Neuronal stem cell (in vitro differentiated cells): ENCODE data around the gene OR2A14. TPM values are rescaled to one million over a fixed set of nuclear protein-coding genes. Genes with fewer than 3 reads are reported as not detected.

Experiments
- DNase-seq: peaks from one replicate; pipeline ENCODE4 v3.0.0-alpha.2; 2013; ENCODE audit warnings: low spot score
- H2AFZ ChIP-seq: one replicate; pipeline ENCODE4 v1.6.1; 2013; ENCODE audit warnings: mild to moderate bottlenecking, low read length, inconsistent platforms
- H2AK5ac ChIP-seq: 2 replicates; pipeline ENCODE4 v1.6.1; 2013; ENCODE audit warnings: low read depth, mild to moderate bottlenecking, inconsistent platforms, low read length, moderate library complexity, mixed read lengths
- H2BK120ac ChIP-seq: 2 replicates; pipeline ENCODE4 v1.6.1; 2013; ENCODE audit warnings: low read depth, mild to moderate bottlenecking, inconsistent platforms, low read length, moderate library complexity, mixed read lengths
- H2BK12ac ChIP-seq: one replicate; pipeline ENCODE4 v1.6.1; 2013; ENCODE audit warnings: low read length, inconsistent platforms
- H2BK15ac ChIP-seq: 2 replicates; pipeline ENCODE4 v1.6.1; 2013; ENCODE audit warnings: mild to moderate bottlenecking, low read length, inconsistent platforms, mixed read lengths
- H2BK5ac ChIP-seq: one replicate; pipeline ENCODE4 v1.6.1; 2013; ENCODE audit warnings: inconsistent platforms, mild to moderate bottlenecking, low read length, moderate library complexity
- H3K14ac ChIP-seq: one replicate; pipeline ENCODE4 v1.6.1; 2013; ENCODE audit warnings: low read length, inconsistent platforms
- H3K18ac ChIP-seq: 2 replicates; pipeline ENCODE4 v1.6.1; 2013; ENCODE audit warnings: low read length, inconsistent platforms
- H3K23ac ChIP-seq: 2 replicates; pipeline ENCODE4 v1.6.1; 2013; ENCODE audit warnings: low read depth, mild to moderate bottlenecking, mixed read lengths, low read length, inconsistent platforms; ENCODE audit not compliant: poor library complexity
- H3K27ac ChIP-seq: replicated peaks from 3 replicates; pipeline ENCODE4 v1.5.1; 2013; ENCODE audit warnings: low read length, inconsistent platforms
- H3K27me3 ChIP-seq, 3 experiments: 2 replicates each; pipeline ENCODE4 v1.6.1; 2013; ENCODE audit warnings: low read length in 3 of 3, mild to moderate bottlenecking in 2 of 3, inconsistent platforms in 1 of 3, low read depth in 1 of 3, mixed read lengths in 1 of 3, moderate library complexity in 1 of 3; ENCODE audit not compliant: control insufficient read depth in 3 of 3, insufficient read depth in 3 of 3
- H3K36me3 ChIP-seq, 2 donors: replicated peaks in 1 of 2; 2 replicates each; pipeline ENCODE4 v1.6.1; 2013; ENCODE audit warnings: low read length in 2 of 2; ENCODE audit not compliant: control insufficient read depth in 2 of 2, insufficient read depth in 2 of 2
- H3K4ac ChIP-seq: 2 replicates; pipeline ENCODE4 v1.6.1; 2013; ENCODE audit warnings: inconsistent platforms, mild to moderate bottlenecking, low read length, moderate library complexity
- H3K4me1 ChIP-seq, 2 donors: 1 replicate in 1 of 2; 2 replicates in 1 of 2; pipeline ENCODE4 v1.6.1; 2013; ENCODE audit warnings: low read length in 2 of 2, low read depth in 1 of 2; ENCODE audit not compliant: control insufficient read depth in 2 of 2, insufficient read depth in 1 of 2
- H3K4me2 ChIP-seq: one replicate; pipeline ENCODE4 v1.6.1; 2013; ENCODE audit warnings: mild to moderate bottlenecking, low read length, inconsistent platforms; ENCODE audit not compliant: insufficient read depth, poor library complexity, severe bottlenecking
- H3K4me3 ChIP-seq, 2 donors: 2 replicates each; pipeline ENCODE4 v1.5.1; 2013; ENCODE audit warnings: low read length in 2 of 2, mild to moderate bottlenecking in 2 of 2, inconsistent platforms in 1 of 2, moderate library complexity in 1 of 2
- H3K79me1 ChIP-seq: one replicate; pipeline ENCODE4 v1.6.1; 2013; ENCODE audit warnings: low read depth, mild to moderate bottlenecking, inconsistent platforms, low read length, moderate library complexity
- H3K9ac ChIP-seq: one replicate; pipeline ENCODE4 v1.6.1; 2013; ENCODE audit warnings: mild to moderate bottlenecking, low read depth, low read length, inconsistent platforms; ENCODE audit not compliant: poor library complexity
- H3K9me3 ChIP-seq, 2 donors: replicated peaks in 1 of 2; 2 replicates each; pipeline versions ENCODE3 to v1.6.1; 2013; ENCODE audit warnings: low read length in 2 of 2, mild to moderate bottlenecking in 2 of 2, inconsistent platforms in 1 of 2, low read depth in 1 of 2, mixed read lengths in 1 of 2, moderate library complexity in 1 of 2; ENCODE audit not compliant: control insufficient read depth in 2 of 2, insufficient read depth in 1 of 2
- H4K8ac ChIP-seq: one replicate; pipeline ENCODE4 v1.6.1; 2013; ENCODE audit warnings: low read depth, mild to moderate bottlenecking, inconsistent platforms, low read length, moderate library complexity
- H4K91ac ChIP-seq: one replicate; pipeline ENCODE4 v1.6.1; 2013; ENCODE audit warnings: low read length, low read depth, mild to moderate bottlenecking, inconsistent platforms; ENCODE audit not compliant: poor library complexity
- WGBS, 2 donors: extraction: QIAGEN DNeasy Blood & Tissue Kit; methylation state at CpG; one replicate each; pipeline ENCODE4 v1.1.7; 2013; ENCODE audit warnings: missing lambda C conversion rate in 2 of 2, mixed read lengths in 1 of 2; ENCODE audit not compliant: insufficient read length in 2 of 2, insufficient replicate concordance in 1 of 2; ENCODE audit errors: extremely low coverage in 2 of 2; 5-methylcytosine and 5-hydroxymethylcytosine counted together
- polyA plus RNA-seq, 2 experiments: library from polyadenylated mRNA; stranded (reverse); fragments of 200-250 nt; gene quantifications; one replicate each; pipeline ENCODE4 v1.2.3, GENCODE V29; 2013

OR2A14 gene
- polyA plus RNA-seq (2013, experiment 1 of 2): not detected
- not detected for polyA plus RNA-seq (2013, experiment 2 of 2)

- Histone ChIP-seq H3K9ac (no peak within 1 kb of the TSS), H2AFZ (no peak within 1 kb of the TSS), H3K27me3 (no peaks in the 10 kb centered on the region), H4K91ac (no peak within 1 kb of the TSS), H3K79me1 (no peaks in the 10 kb centered on the region), H2BK5ac (no peak within 1 kb of the TSS), H4K8ac (no peak within 1 kb of the TSS), H3K27ac (no peak within 1 kb of the TSS), H3K4me2 (no peak within 1 kb of the TSS), H3K23ac (no peak within 1 kb of the TSS), H3K18ac (no peak within 1 kb of the TSS), H2BK15ac (no peak within 1 kb of the TSS), H3K4ac (no peak within 1 kb of the TSS), H2BK120ac (no peak within 1 kb of the TSS), H3K36me3 (no peaks in the 10 kb centered on the region), H2BK12ac (no peak within 1 kb of the TSS), H3K4me3 (no peak within 1 kb of the TSS), H2AK5ac (no peak within 1 kb of the TSS), H3K14ac (no peak within 1 kb of the TSS), H3K4me1 (no peaks in the 10 kb centered on the region), H3K9me3 (no peaks in the 10 kb centered on the region)
- no peak for DNase-seq
- WGBS, 2 donors: no CpG with 5 or more reads among the region's 1 CpG
Measured at GRCh38 chr7:144122876-144123275, at the start of gene OR2A14. TSS of gene OR2A14 (plus strand) at chr7:144123176. CDS start at chr7:144129113, 5,937 bp downstream.

- Histone ChIP-seq H3K79me1 (no peaks in the 10 kb centered on the region), H2AK5ac (no peak overlapping the region), H4K91ac (no peak overlapping the region), H3K4ac (no peak overlapping the region), H2BK12ac (no peak overlapping the region), H3K9ac (no peak overlapping the region), H3K27me3 (no peaks in the 10 kb centered on the region), H3K27ac (no peak overlapping the region), H3K9me3 (no peaks in the 10 kb centered on the region), H3K4me1 (no peaks in the 10 kb centered on the region), H2BK15ac (no peak overlapping the region), H3K4me3 (no peak overlapping the region), H3K14ac (no peak overlapping the region), H3K23ac (no peak overlapping the region), H3K4me2 (no peak overlapping the region), H3K18ac (no peak overlapping the region), H4K8ac (no peak overlapping the region), H2BK120ac (no peak overlapping the region), H2BK5ac (no peak overlapping the region), H3K36me3 (no peaks in the 10 kb centered on the region), H2AFZ (no peak overlapping the region)
- DNase-seq: no peak
- no CpG with 5 or more reads among the region's 8 CpGs for WGBS, 2 donors
Measured at GRCh38 chr7:144074374-144074773, 48.6 kb upstream of the OR2A14 start.

- H3K23ac ChIP-seq: no peak within 1 kb of the TSS
- WGBS, 2 donors: no CpG with 5 or more reads among the region's 2 CpGs
Measured at GRCh38 chr7:144085978-144086377, 37.0 kb upstream of the OR2A14 start, which contains the start of gene OR2A12. TSS of gene OR2A12 (plus strand) at chr7:144086278. CDS start at chr7:144095108, 8,830 bp downstream.

DNA sequence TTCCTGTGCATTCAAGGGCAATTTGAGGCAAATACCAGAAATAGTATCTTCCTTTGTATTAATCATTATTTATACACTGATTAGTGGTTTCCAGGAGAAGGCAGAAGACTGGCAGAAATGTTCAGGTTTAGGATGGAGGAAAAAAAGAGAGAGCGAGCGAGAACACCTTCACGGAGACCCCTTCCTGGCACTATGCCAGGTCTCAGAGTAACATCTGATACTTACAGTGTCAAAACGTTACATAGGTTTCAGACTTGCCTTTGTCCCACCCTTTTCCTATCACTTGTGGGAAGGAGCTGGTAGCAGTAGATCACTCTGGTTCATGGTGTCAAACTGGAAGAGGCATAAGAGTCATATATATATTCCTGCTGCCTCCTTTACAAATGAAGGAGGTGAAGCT is 36.2 kb upstream of the OR2A14 start:
- no peak overlapping the region for H4K8ac ChIP-seq
- no peak overlapping the region for H2AFZ ChIP-seq
- H3K36me3 ChIP-seq: no peaks in the 10 kb centered on the region
- H3K79me1 ChIP-seq: peaks cover 2% of the 10 kb centered on the region
- H3K18ac ChIP-seq: no peak overlapping the region
- no peak overlapping the region for H3K4me3 ChIP-seq
- H2BK5ac ChIP-seq: no peak overlapping the region
- H3K27ac ChIP-seq: no peak overlapping the region
- WGBS, 2 donors: no CpG with 5 or more reads among the region's 4 CpGs
- H3K9ac ChIP-seq: no peak overlapping the region
- H2AK5ac ChIP-seq: no peak overlapping the region
- H3K4ac ChIP-seq: no peak overlapping the region
- no peak overlapping the region for H2BK12ac ChIP-seq
- no peak overlapping the region for H3K14ac ChIP-seq
- no peak overlapping the region for H2BK15ac ChIP-seq
- no peak overlapping the region for H2BK120ac ChIP-seq
- no peak for DNase-seq
- no peaks in the 10 kb centered on the region for H3K9me3 ChIP-seq
- no peak overlapping the region for H4K91ac ChIP-seq
- no peak overlapping the region for H3K4me2 ChIP-seq
- no peaks in the 10 kb centered on the region for H3K4me1 ChIP-seq
- no peak overlapping the region for H3K23ac ChIP-seq
- H3K27me3 ChIP-seq: no peaks in the 10 kb centered on the region

More at GRCh38 chr7:144085978-144086377, 37.0 kb upstream of the OR2A14 start, which contains the start of gene OR2A12:
- H3K36me3 ChIP-seq: no peaks in the 10 kb centered on the region
- H4K91ac ChIP-seq: no peak within 1 kb of the TSS
- no peak within 1 kb of the TSS for H2BK12ac ChIP-seq
- no peak within 1 kb of the TSS for H2BK5ac ChIP-seq
- H3K9ac ChIP-seq: no peak within 1 kb of the TSS
- H3K14ac ChIP-seq: no peak within 1 kb of the TSS
- H3K79me1 ChIP-seq: peaks cover 2% of the 10 kb centered on the region
- no peaks in the 10 kb centered on the region for H3K27me3 ChIP-seq
- no peak within 1 kb of the TSS for H3K4me2 ChIP-seq
- H2BK15ac ChIP-seq: no peak within 1 kb of the TSS
- H3K27ac ChIP-seq: no peak within 1 kb of the TSS
- DNase-seq: no peak
- H3K18ac ChIP-seq: no peak within 1 kb of the TSS
- H3K4me3 ChIP-seq: no peak within 1 kb of the TSS
- no peak within 1 kb of the TSS for H2BK120ac ChIP-seq
- H2AFZ ChIP-seq: no peak within 1 kb of the TSS
- no peaks in the 10 kb centered on the region for H3K4me1 ChIP-seq
- H3K9me3 ChIP-seq: no peaks in the 10 kb centered on the region
- no peak within 1 kb of the TSS for H3K4ac ChIP-seq
- no peak within 1 kb of the TSS for H2AK5ac ChIP-seq
- H4K8ac ChIP-seq: no peak within 1 kb of the TSS
